Measurements from ENCODE around the gene EGLN2. TPM values are rescaled to one million over a fixed set of nuclear protein-coding genes. Genes with fewer than 3 reads are reported as not detected.

The EGLN2 gene
- polyA plus RNA-seq, 1 donor (not counting 4 experiments of a cell fraction or from before 2014, with no cell fraction given), result 31.6 TPM

DNA sequence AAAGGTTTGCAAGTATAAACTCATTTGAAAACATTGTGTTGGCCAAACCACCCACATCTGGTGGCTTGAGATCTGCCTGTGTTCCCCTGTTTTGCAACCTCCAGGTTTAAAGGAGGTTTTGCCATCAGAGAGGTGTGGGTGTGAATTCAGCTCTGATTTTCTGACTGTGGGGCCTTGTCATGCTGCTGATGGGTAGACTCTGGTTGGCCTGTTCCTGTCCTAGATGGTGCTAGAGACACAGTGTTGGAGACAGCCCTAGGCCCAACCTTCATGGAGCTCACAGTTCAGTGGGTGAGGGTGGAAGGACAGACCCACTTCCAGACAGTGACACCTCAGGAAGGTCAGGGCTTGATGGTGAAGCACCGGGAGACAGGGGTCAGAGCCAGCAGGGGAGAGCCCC lies 13.5 kb upstream of the EGLN2 start:
- no peak overlapping the region for H3K4me2 ChIP-seq (ENCODE audit: control insufficient read depth, extremely low read depth, insufficient read depth, low read depth, low read length)
- FAIRE-seq (no peak), DNase-seq (ENCODE audit: low read depth, low spot score) (no peak)
- no peak overlapping the region for H3K4me3 ChIP-seq (ENCODE audit: control insufficient read depth in 2 of 3, extremely low read depth in 1 of 3, insufficient read depth in 2 of 3, low read depth in 1 of 3, low read length in 3 of 3)
- H2AFZ ChIP-seq (ENCODE audit: control insufficient read depth, low read length), result no peak overlapping the region
- H3K4me1 ChIP-seq (ENCODE audit: control insufficient read depth, extremely low read depth, insufficient read depth, low read length), result no peaks in the 10 kb centered on the region
- TF ChIP-seq EZH2 (IDR thresholded peaks at IDR 0.05; ENCODE audit: low read length), result no peak
- TF ChIP-seq, protein P1, sequence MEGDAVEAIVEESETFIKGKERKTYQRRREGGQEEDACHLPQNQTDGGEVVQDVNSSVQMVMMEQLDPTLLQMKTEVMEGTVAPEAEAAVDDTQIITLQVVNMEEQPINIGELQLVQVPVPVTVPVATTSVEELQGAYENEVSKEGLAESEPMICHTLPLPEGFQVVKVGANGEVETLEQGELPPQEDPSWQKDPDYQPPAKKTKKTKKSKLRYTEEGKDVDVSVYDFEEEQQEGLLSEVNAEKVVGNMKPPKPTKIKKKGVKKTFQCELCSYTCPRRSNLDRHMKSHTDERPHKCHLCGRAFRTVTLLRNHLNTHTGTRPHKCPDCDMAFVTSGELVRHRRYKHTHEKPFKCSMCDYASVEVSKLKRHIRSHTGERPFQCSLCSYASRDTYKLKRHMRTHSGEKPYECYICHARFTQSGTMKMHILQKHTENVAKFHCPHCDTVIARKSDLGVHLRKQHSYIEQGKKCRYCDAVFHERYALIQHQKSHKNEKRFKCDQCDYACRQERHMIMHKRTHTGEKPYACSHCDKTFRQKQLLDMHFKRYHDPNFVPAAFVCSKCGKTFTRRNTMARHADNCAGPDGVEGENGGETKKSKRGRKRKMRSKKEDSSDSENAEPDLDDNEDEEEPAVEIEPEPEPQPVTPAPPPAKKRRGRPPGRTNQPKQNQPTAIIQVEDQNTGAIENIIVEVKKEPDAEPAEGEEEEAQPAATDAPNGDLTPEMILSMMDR (optimal IDR thresholded peaks at IDR 0.05 in 1 of 3, IDR thresholded peaks at IDR 0.05 in 1 of 3, conservative IDR thresholded peaks at IDR 0.05 in 1 of 3; ENCODE audit: extremely low read depth in 1 of 3, insufficient read depth in 2 of 3, low read length in 3 of 3), result no peak
- dilution Hi-C loops (cut with MboI; ENCODE audit: extremely low pct_ligation_motif_present, low sequenced_read_pairs), result no loop called here
- H3K9ac ChIP-seq (ENCODE audit: control insufficient read depth, extremely low read depth, insufficient read depth, low read length), result no peak overlapping the region
- no peaks in the 10 kb centered on the region for H3K27me3 ChIP-seq (ENCODE audit: control insufficient read depth, extremely low read depth, insufficient read depth, low read length)
- H3K79me2 ChIP-seq (ENCODE audit: control insufficient read depth, insufficient read depth, low read length), result no peaks in the 10 kb centered on the region
- peaks cover 2 to 3% of the 10 kb centered on the region in 2 experiments for H3K36me3 ChIP-seq (ENCODE audit: control insufficient read depth in 2 of 2, extremely low read depth in 1 of 2, insufficient read depth in 2 of 2, low read length in 2 of 2)
- no peaks in the 10 kb centered on the region for H3K9me1 ChIP-seq (ENCODE audit: control insufficient read depth, extremely low read depth, insufficient read depth, low read length)
- H4K20me1 ChIP-seq (ENCODE audit: control insufficient read depth, extremely low read depth, insufficient read depth, low read length), result no peaks in the 10 kb centered on the region
- H3K27ac ChIP-seq (ENCODE audit: control insufficient read depth, insufficient read depth, low read length), result no peak overlapping the region
- H3K9me3 ChIP-seq (ENCODE audit: control insufficient read depth, low read depth, low read length), result no peaks in the 10 kb centered on the region

DNA sequence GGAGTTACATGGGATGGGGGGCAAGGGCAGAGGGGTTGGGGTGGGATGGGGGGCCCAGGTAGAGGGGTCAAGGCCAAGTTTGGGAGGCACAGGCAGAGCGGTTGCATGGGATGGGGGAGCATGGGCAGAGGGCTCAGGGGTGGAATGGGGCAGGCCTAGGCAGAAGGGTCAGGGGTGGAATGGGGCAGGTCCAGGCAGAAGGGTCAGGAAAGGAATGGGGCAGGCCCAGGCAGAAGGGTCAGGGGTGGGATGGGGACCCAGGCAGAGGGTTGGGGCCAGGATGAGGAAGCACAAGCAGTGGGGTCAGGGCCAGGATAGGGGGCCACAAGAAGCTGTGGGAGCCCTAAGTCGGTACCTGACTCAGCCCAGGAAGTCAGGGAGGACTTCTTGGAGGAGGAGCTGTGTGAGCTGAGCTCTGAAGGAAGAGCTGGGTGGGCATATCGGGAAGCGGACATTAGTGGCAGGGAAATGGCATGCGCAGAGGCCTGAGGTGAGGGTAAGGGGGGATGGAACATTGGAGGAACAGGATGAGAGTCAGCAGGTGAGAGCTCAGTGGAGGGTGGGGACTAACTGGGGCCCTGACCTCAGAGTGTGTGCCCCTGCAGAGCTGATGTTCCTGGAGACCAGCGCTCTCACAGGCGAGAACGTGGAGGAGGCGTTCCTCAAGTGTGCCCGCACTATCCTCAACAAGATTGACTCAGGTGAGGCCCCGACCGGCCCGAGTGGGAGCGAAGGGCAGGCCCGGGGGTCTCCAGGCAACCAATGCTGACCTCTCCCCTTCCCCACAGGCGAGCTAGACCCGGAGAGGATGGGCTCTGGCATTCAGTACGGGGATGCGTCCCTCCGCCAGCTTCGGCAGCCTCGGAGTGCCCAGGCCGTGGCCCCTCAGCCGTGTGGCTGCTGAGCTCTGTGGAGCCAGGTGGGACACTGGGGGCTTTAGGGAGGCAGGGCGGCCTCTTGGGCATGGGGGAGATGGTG lies 12.6 kb upstream of the EGLN2 start:
- no peak for TF ChIP-seq EZH2 (IDR thresholded peaks at IDR 0.05; ENCODE audit: low read length)
- TF ChIP-seq, protein P1 (optimal IDR thresholded peaks at IDR 0.05 in 1 of 3, IDR thresholded peaks at IDR 0.05 in 1 of 3, conservative IDR thresholded peaks at IDR 0.05 in 1 of 3; ENCODE audit: extremely low read depth in 1 of 3, insufficient read depth in 2 of 3, low read length in 3 of 3), result no peak
- Histone ChIP-seq H3K4me1 (ENCODE audit: control insufficient read depth, extremely low read depth, insufficient read depth, low read length) (no peaks in the 10 kb centered on the region), H3K79me2 (ENCODE audit: control insufficient read depth, insufficient read depth, low read length) (no peaks in the 10 kb centered on the region), H3K4me3 (ENCODE audit: control insufficient read depth in 2 of 3, extremely low read depth in 1 of 3, insufficient read depth in 2 of 3, low read depth in 1 of 3, low read length in 3 of 3) (no peak overlapping the region), H3K27me3 (ENCODE audit: control insufficient read depth, extremely low read depth, insufficient read depth, low read length) (no peaks in the 10 kb centered on the region), H3K9me1 (ENCODE audit: control insufficient read depth, extremely low read depth, insufficient read depth, low read length) (no peaks in the 10 kb centered on the region), H3K36me3 (ENCODE audit: control insufficient read depth in 2 of 2, extremely low read depth in 1 of 2, insufficient read depth in 2 of 2, low read length in 2 of 2) (peaks cover 2 to 3% of the 10 kb centered on the region in 2 experiments), H3K9ac (ENCODE audit: control insufficient read depth, extremely low read depth, insufficient read depth, low read length) (no peak overlapping the region), H4K20me1 (ENCODE audit: control insufficient read depth, extremely low read depth, insufficient read depth, low read length) (no peaks in the 10 kb centered on the region), H3K9me3 (ENCODE audit: control insufficient read depth, low read depth, low read length) (no peaks in the 10 kb centered on the region), H2AFZ (ENCODE audit: control insufficient read depth, low read length) (no peak overlapping the region), H3K4me2 (ENCODE audit: control insufficient read depth, extremely low read depth, insufficient read depth, low read depth, low read length) (no peak overlapping the region), H3K27ac (ENCODE audit: control insufficient read depth, insufficient read depth, low read length) (no peak overlapping the region)
- DNase-seq (ENCODE audit: low read depth, low spot score) (no peak), FAIRE-seq (no peak)
- dilution Hi-C loops (cut with MboI; ENCODE audit: extremely low pct_ligation_motif_present, low sequenced_read_pairs), result no loop called here

Measured in keratinocyte (primary cell).